ENCODE data around the gene ARFGAP2.
"Not testable (repeated sequence)": the region's sequence is repeated elsewhere in the genome, so short reads cannot be mapped to it uniquely, and the experiment has no call there.

The ARFGAP2 gene

DNA sequence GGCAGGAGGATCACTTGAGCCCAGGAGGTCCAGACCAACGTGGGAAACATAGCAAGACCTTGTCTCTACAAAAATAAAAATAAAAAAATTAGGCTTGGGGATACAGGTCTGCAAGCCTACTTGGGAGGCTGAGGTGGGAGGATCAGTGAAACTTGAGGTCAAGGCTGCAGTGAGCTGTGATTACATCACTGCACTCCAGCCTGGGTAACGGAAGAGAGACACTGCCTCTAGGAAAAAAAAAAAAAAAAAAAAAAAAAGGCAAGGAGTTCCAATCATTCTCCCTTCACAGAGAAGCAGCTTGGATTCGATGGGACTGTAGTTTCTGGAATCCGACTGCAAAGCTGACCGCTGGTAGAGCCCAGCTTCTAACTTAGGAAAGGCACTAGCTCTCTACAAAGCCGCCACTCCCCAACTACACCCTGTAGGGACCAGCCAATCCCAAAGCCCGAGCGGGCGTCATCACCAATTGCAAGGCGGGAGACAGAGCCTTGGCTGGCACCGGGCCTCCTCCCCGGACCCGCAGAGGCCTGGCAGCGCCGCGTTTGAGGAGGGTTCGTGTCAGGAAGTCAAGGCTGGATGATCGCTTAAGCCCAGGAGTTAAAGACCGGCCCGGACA is 37.4 kb upstream of the ARFGAP2 start:
- H3K27ac ChIP-seq (ENCODE audit: low read depth, low read length), result peak overlapping the region; percentile 92

GRCh38 chr11:47212938-47213337 is 36.3 kb upstream of the ARFGAP2 start:
- Histone ChIP-seq H3K4me3 (ENCODE audit: insufficient read depth, low read length, poor library complexity, severe bottlenecking) (no peak overlapping the region), H3K79me2 (ENCODE audit: insufficient read depth, low read length) (peaks cover 17% of the 10 kb centered on the region; the same call in 1 of the 2 replicates), H3K9me3 (ENCODE audit: insufficient read depth, low read length) (no peaks in the 10 kb centered on the region), H3K4me2 (ENCODE audit: low read depth, low read length, poor library complexity, severe bottlenecking) (no peak overlapping the region), H3F3A (ENCODE audit: insufficient read depth) (peaks cover 17% of the 10 kb centered on the region), H3K27me3 (ENCODE audit: low read length) (no peaks in the 10 kb centered on the region), H3K36me3 (ENCODE audit: low read length) (no peaks in the 10 kb centered on the region), H3K27ac (ENCODE audit: low read depth, low read length) (no peak overlapping the region), H3K9me2 (replicated peaks; ENCODE audit: insufficient read depth, low read length) (no peaks in the 10 kb centered on the region), H4K20me1 (ENCODE audit: low read depth, low read length) (no peaks in the 10 kb centered on the region), H2AFZ (ENCODE audit: low read depth, low read length, severe bottlenecking) (no peak overlapping the region), H3K9ac (ENCODE audit: low read length) (no peak overlapping the region)
- no peak for TF ChIP-seq CTCF (IDR thresholded peaks at IDR 0.05; ENCODE audit: insufficient read depth, low read length, poor library complexity, severe bottlenecking)
- no peak for TF ChIP-seq EZH2phosphoT487 (conservative IDR thresholded peaks at IDR 0.05; ENCODE audit: low read length)

More for the DNA sequence above, 37.4 kb upstream of the ARFGAP2 start:
- Histone ChIP-seq H3K9me2 (replicated peaks; ENCODE audit: insufficient read depth, low read length) (no peaks in the 10 kb centered on the region), H4K20me1 (ENCODE audit: low read depth, low read length) (no peaks in the 10 kb centered on the region), H3K9ac (ENCODE audit: low read length) (peak overlapping the region; percentile 95), H2AFZ (ENCODE audit: low read depth, low read length, severe bottlenecking) (peak overlapping the region; percentile 92), H3K27me3 (ENCODE audit: low read length) (no peaks in the 10 kb centered on the region), H3K4me3 (ENCODE audit: insufficient read depth, low read length, poor library complexity, severe bottlenecking) (peak overlapping the region; percentile 50), H3K36me3 (ENCODE audit: low read length) (peaks cover under 1% of the 10 kb centered on the region; the same call in 1 of the 2 replicates), H3K4me2 (ENCODE audit: low read depth, low read length, poor library complexity, severe bottlenecking) (peak overlapping the region; percentile 92), H3K79me2 (ENCODE audit: insufficient read depth, low read length) (peaks cover 17% of the 10 kb centered on the region; the same call in 1 of the 2 replicates), H3F3A (ENCODE audit: insufficient read depth) (peaks cover 25% of the 10 kb centered on the region), H3K9me3 (ENCODE audit: insufficient read depth, low read length) (no peaks in the 10 kb centered on the region)
- no peak for TF ChIP-seq CTCF (IDR thresholded peaks at IDR 0.05; ENCODE audit: insufficient read depth, low read length, poor library complexity, severe bottlenecking)
- TF ChIP-seq EZH2phosphoT487 (conservative IDR thresholded peaks at IDR 0.05; ENCODE audit: low read length), result no peak

GRCh38 chr11:47208628-47209027 is 31.9 kb upstream of the ARFGAP2 start:
- H3K9ac ChIP-seq (ENCODE audit: low read length), result no peak overlapping the region
- H2AFZ ChIP-seq (ENCODE audit: low read depth, low read length, severe bottlenecking), result no peak overlapping the region
- no peaks in the 10 kb centered on the region for H3K9me3 ChIP-seq (ENCODE audit: insufficient read depth, low read length)
- no peak overlapping the region for H3K4me3 ChIP-seq (ENCODE audit: insufficient read depth, low read length, poor library complexity, severe bottlenecking)
- no peak overlapping the region for H3K27ac ChIP-seq (ENCODE audit: low read depth, low read length)
- H3K9me2 ChIP-seq (replicated peaks; ENCODE audit: insufficient read depth, low read length), result no peaks in the 10 kb centered on the region
- no peak overlapping the region for H3K4me2 ChIP-seq (ENCODE audit: low read depth, low read length, poor library complexity, severe bottlenecking)
- no peaks in the 10 kb centered on the region for H3K36me3 ChIP-seq (ENCODE audit: low read length)
- H3F3A ChIP-seq (ENCODE audit: insufficient read depth), result no peaks in the 10 kb centered on the region
- TF ChIP-seq CTCF (IDR thresholded peaks at IDR 0.05; ENCODE audit: insufficient read depth, low read length, poor library complexity, severe bottlenecking), result no peak
- no peak for TF ChIP-seq EZH2phosphoT487 (conservative IDR thresholded peaks at IDR 0.05; ENCODE audit: low read length)
- no peaks in the 10 kb centered on the region for H3K79me2 ChIP-seq (ENCODE audit: insufficient read depth, low read length)
- no peaks in the 10 kb centered on the region for H3K27me3 ChIP-seq (ENCODE audit: low read length)
- H4K20me1 ChIP-seq (ENCODE audit: low read depth, low read length), result no peaks in the 10 kb centered on the region

GRCh38 chr11:47208008-47208552 is 31.4 kb upstream of the ARFGAP2 start:
- not testable (repeated sequence) for H3K27me3 ChIP-seq (ENCODE audit: low read length); H3K9me2 ChIP-seq (replicated peaks; ENCODE audit: insufficient read depth, low read length); H2AFZ ChIP-seq (ENCODE audit: low read depth, low read length, severe bottlenecking); H3K79me2 ChIP-seq (ENCODE audit: insufficient read depth, low read length); H4K20me1 ChIP-seq (ENCODE audit: low read depth, low read length); H3K27ac ChIP-seq (ENCODE audit: low read depth, low read length); H3K4me3 ChIP-seq (ENCODE audit: insufficient read depth, low read length, poor library complexity, severe bottlenecking); H3K36me3 ChIP-seq (ENCODE audit: low read length); H3K9ac ChIP-seq (ENCODE audit: low read length); H3K4me2 ChIP-seq (ENCODE audit: low read depth, low read length, poor library complexity, severe bottlenecking); H3K9me3 ChIP-seq (ENCODE audit: insufficient read depth, low read length); H3F3A ChIP-seq (ENCODE audit: insufficient read depth)

Measured in SU-DHL-6 (cell line).